Loucy (cell line): ENCODE results near the gene EPHB1.

Experiments used
- H2AFZ ChIP-seq: fragments of 200-600 bp; sonication (generic); 2 replicates; pipeline ENCODE4 v1.6.0; 2016; ENCODE audit warnings: antibody characterized with exemption, mild to moderate bottlenecking, low read length, moderate library complexity
- H3F3A ChIP-seq: fragments of 200-600 bp; 2 replicates; pipeline ENCODE4 v1.6.0; 2016; ENCODE audit warnings: antibody characterized with exemption, low read depth, mild to moderate bottlenecking
- H3K27me3 ChIP-seq: fragments of 200-600 bp; sonication (generic); 2 replicates; pipeline ENCODE4 v1.6.1; 2014; ENCODE audit warnings: low read length, mild to moderate bottlenecking; ENCODE audit not compliant: insufficient read depth, poor library complexity, severe bottlenecking
- H3K36me3 ChIP-seq: fragments of 200-600 bp; sonication (generic); 2 replicates; pipeline ENCODE4 v1.6.1; 2016; ENCODE audit warnings: low read length; ENCODE audit not compliant: insufficient read depth
- H3K4me1 ChIP-seq: fragments of 200-600 bp; sonication (generic); 2 replicates; pipeline ENCODE4 v1.5.1; 2014; ENCODE audit warnings: low read length, mild to moderate bottlenecking; ENCODE audit not compliant: insufficient read depth, poor library complexity, severe bottlenecking
- H3K4me2 ChIP-seq: fragments of 200-600 bp; sonication (generic); 2 replicates; pipeline ENCODE4 v1.6.0; 2014; ENCODE audit warnings: antibody characterized with exemption, low read length, low read depth, mild to moderate bottlenecking; ENCODE audit not compliant: poor library complexity, severe bottlenecking
- H3K4me3 ChIP-seq: fragments of 200-600 bp; sonication (generic); 2 replicates; pipeline ENCODE4 v1.5.1; 2014; ENCODE audit warnings: low read length, mild to moderate bottlenecking, mixed read lengths; ENCODE audit not compliant: poor library complexity, severe bottlenecking
- H3K79me2 ChIP-seq: fragments of 200-600 bp; sonication (generic); 2 replicates; pipeline ENCODE4 v1.6.1; 2014; ENCODE audit warnings: low read length; ENCODE audit not compliant: insufficient read depth
- H3K9ac ChIP-seq: fragments of 200-600 bp; sonication (generic); 2 replicates; pipeline ENCODE4 v1.6.0; 2014; ENCODE audit warnings: mild to moderate bottlenecking, low read depth, low read length, moderate library complexity; ENCODE audit not compliant: poor library complexity, severe bottlenecking
- H3K9me2 ChIP-seq: fragments of 200-600 bp; sonication (generic); replicated peaks from 2 replicates; pipeline ENCODE4 v1.6.1; 2016; ENCODE audit warnings: low read depth, low read length, mixed read lengths
- H3K9me3 ChIP-seq: fragments of 200-600 bp; sonication (generic); 2 replicates; pipeline ENCODE4 v1.6.1; 2014; ENCODE audit warnings: mild to moderate bottlenecking, antibody characterized with exemption, low read length, low read depth; ENCODE audit not compliant: insufficient read depth
- H4K20me1 ChIP-seq: fragments of 200-600 bp; sonication (generic); 2 replicates; pipeline ENCODE4 v1.6.0; 2014; ENCODE audit warnings: antibody characterized with exemption, low read length, mild to moderate bottlenecking; ENCODE audit not compliant: insufficient read depth, poor library complexity, severe bottlenecking
- EZH2phosphoT487 ChIP-seq: fragments of 200-600 bp; IDR thresholded peaks from 2 replicates; pipeline ENCODE4 v1.6.1; 2018; ENCODE audit warnings: antibody characterized with exemption, mild to moderate bottlenecking, moderate library complexity, borderline replicate concordance
- TF ChIP-seq, protein P1 (sequence below): fragments of 200-600 bp; sonication (generic); conservative IDR thresholded peaks from 2 replicates; pipeline ENCODE4 v1.5.1; 2014; ENCODE audit warnings: mild to moderate bottlenecking, antibody characterized with exemption, low read length

EPHB1 gene

DNA sequence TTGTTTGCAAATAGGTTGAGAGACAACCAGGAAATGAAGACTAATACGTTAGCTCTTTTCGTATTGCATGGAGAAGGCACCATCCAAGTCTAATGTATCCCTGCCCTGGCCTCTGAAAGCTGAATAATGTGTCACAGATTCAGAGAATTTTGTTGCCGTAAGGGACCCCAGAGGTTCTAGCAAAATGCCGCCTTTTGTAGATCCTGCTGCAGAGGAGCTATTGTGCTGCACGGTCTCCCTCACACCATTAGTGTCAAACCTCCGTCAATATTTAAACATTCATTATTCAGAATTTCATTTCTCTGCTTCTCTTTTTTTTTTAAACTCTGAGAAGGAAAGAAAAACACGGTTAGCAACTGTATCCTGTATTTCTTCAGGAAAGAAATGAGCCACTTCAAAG is 238.7 kb downstream of the EPHB1 start:
- H3K79me2 ChIP-seq: no peaks in the 10 kb centered on the region
- H3K27me3 ChIP-seq: no peaks in the 10 kb centered on the region
- no peak overlapping the region for H3K4me2 ChIP-seq
- H3K4me1 ChIP-seq: no peaks in the 10 kb centered on the region
- H3K9ac ChIP-seq: no peak overlapping the region
- H3K4me3 ChIP-seq: no peak overlapping the region
- no peaks in the 10 kb centered on the region for H3K9me2 ChIP-seq
- no peaks in the 10 kb centered on the region for H3F3A ChIP-seq
- no peaks in the 10 kb centered on the region for H3K36me3 ChIP-seq
- no peaks in the 10 kb centered on the region for H4K20me1 ChIP-seq
- no peak overlapping the region for H2AFZ ChIP-seq
- TF ChIP-seq, protein P1, sequence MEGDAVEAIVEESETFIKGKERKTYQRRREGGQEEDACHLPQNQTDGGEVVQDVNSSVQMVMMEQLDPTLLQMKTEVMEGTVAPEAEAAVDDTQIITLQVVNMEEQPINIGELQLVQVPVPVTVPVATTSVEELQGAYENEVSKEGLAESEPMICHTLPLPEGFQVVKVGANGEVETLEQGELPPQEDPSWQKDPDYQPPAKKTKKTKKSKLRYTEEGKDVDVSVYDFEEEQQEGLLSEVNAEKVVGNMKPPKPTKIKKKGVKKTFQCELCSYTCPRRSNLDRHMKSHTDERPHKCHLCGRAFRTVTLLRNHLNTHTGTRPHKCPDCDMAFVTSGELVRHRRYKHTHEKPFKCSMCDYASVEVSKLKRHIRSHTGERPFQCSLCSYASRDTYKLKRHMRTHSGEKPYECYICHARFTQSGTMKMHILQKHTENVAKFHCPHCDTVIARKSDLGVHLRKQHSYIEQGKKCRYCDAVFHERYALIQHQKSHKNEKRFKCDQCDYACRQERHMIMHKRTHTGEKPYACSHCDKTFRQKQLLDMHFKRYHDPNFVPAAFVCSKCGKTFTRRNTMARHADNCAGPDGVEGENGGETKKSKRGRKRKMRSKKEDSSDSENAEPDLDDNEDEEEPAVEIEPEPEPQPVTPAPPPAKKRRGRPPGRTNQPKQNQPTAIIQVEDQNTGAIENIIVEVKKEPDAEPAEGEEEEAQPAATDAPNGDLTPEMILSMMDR: no peak
- no peak for TF ChIP-seq EZH2phosphoT487
- no peaks in the 10 kb centered on the region for H3K9me3 ChIP-seq

DNA sequence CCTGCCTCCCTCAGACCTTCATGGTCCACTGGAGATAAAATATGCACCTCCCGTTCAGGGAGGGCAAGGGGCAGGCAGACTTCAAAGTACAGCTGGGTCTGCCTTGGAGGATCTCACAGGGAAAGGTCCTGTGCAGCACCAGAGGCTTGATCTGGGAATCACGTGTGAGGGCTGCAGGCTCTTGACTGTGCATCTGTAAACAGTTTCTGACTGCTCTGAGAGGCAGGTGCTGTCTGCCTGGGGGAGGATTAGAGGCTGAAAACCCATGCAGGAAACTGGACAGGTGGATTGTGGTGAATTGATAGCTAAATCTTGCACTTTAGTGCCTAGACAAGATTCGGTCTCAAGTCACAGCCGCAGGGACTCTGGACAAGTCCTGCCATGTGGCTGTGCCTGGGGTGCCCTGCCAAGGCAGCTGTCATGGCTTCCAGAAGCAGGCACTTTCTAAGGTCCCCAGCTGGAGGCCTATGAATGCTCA is 239.3 kb downstream of the EPHB1 start:
- Histone ChIP-seq H3K9me2 (no peaks in the 10 kb centered on the region), H3K36me3 (no peaks in the 10 kb centered on the region), H3K27me3 (no peaks in the 10 kb centered on the region), H2AFZ (no peak overlapping the region), H3K79me2 (no peaks in the 10 kb centered on the region), H3K9ac (no peak overlapping the region), H4K20me1 (no peaks in the 10 kb centered on the region), H3K4me1 (no peaks in the 10 kb centered on the region), H3K9me3 (no peaks in the 10 kb centered on the region), H3K4me3 (no peak overlapping the region), H3K4me2 (no peak overlapping the region), H3F3A (no peaks in the 10 kb centered on the region)
- TF ChIP-seq EZH2phosphoT487: no peak
- TF ChIP-seq, protein P1: no peak

DNA sequence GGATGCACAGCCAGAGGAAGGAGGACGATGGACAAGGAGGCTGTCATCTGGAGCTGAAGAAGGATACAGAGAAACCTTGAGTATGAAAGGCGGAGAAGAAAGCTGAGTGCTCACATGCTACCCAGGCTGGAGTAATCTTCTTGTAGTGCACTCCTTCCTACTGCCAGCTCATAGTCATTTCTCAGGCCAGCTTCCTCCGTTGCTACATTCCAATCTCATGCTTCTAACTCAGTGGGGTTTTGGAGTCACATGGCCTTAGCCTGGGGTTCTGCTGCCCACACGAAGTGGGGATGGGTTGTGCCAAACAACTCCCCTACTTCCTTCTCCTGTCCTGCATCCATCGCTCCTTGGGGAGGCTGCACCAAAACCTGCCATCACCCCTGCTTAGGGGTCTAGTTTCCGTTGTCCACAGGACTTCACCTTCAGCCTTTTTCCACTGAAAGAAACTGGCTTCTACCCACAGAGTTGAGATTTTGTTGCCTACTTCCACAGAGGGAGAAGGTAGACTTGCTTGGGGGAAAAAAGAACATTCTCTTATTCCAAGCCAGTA is 239.9 kb downstream of the EPHB1 start:
- H3F3A ChIP-seq: no peaks in the 10 kb centered on the region
- no peaks in the 10 kb centered on the region for H3K79me2 ChIP-seq
- H3K4me3 ChIP-seq: no peak overlapping the region
- H3K4me1 ChIP-seq: no peaks in the 10 kb centered on the region
- no peak overlapping the region for H3K4me2 ChIP-seq
- no peak for TF ChIP-seq EZH2phosphoT487
- TF ChIP-seq, protein P1: no peak
- no peaks in the 10 kb centered on the region for H3K9me2 ChIP-seq
- no peaks in the 10 kb centered on the region for H3K9me3 ChIP-seq
- no peaks in the 10 kb centered on the region for H4K20me1 ChIP-seq
- no peak overlapping the region for H3K9ac ChIP-seq
- H2AFZ ChIP-seq: no peak overlapping the region
- no peaks in the 10 kb centered on the region for H3K36me3 ChIP-seq
- no peaks in the 10 kb centered on the region for H3K27me3 ChIP-seq
